HG02623 (cell line): ENCODE data around the gene RTN4RL2.

ENCODE experiments used
- ATAC-seq: cut with Tn5 transposase; IDR thresholded peaks from one replicate; pipeline ENCODE4 v1.9.1; 2021; ENCODE audit warnings: moderate library complexity; ENCODE audit not compliant: unreplicated experiment

Gene RTN4RL2

GRCh38 chr11:57516061-57516443, 55.7 kb downstream of the RTN4RL2 start:
- no peak for ATAC-seq

GRCh38 chr11:57521116-57521515, 60.8 kb downstream of the RTN4RL2 start:
- no peak for ATAC-seq

GRCh38 chr11:57523419-57523818, 63.1 kb downstream of the RTN4RL2 start:
- no peak for ATAC-seq
